Ishikawa (cell line): ENCODE data around the gene ATG14.

ENCODE experiments used
- CEBPB ChIP-seq: IDR thresholded peaks from 2 replicates; pipeline ENCODE4 v1.6.1; 2012
- CREB1 ChIP-seq: IDR thresholded peaks from 2 replicates; pipeline ENCODE4 v1.6.1; 2012; ENCODE audit warnings: low read depth
- EGR1 ChIP-seq: IDR thresholded peaks from 2 replicates; pipeline ENCODE4 v1.6.1; 2012
- EP300 ChIP-seq: IDR thresholded peaks from 2 replicates; pipeline ENCODE4 v1.6.1; 2012; ENCODE audit warnings: borderline replicate concordance
- FOXM1 ChIP-seq: IDR thresholded peaks from 2 replicates; pipeline ENCODE4 v1.6.1; 2012; ENCODE audit warnings: low read depth, borderline replicate concordance
- MAX ChIP-seq: IDR thresholded peaks from 2 replicates; pipeline ENCODE4 v1.6.1; 2012
- NFIC ChIP-seq: IDR thresholded peaks from 2 replicates; pipeline ENCODE4 v1.6.1; 2012
- RAD21 ChIP-seq: IDR thresholded peaks from 2 replicates; pipeline ENCODE4 v1.6.1; 2012; ENCODE audit warnings: low read depth
- REST ChIP-seq: IDR thresholded peaks from 2 replicates; pipeline ENCODE4 v1.6.1; 2012; ENCODE audit warnings: low read depth, mild to moderate bottlenecking
- TAF1 ChIP-seq: IDR thresholded peaks from 2 replicates; pipeline ENCODE4 v1.6.1; 2012; ENCODE audit warnings: low read depth, mild to moderate bottlenecking
- TCF12 ChIP-seq: IDR thresholded peaks from 2 replicates; pipeline ENCODE4 v1.6.1; 2012; ENCODE audit warnings: low read depth
- TEAD4 ChIP-seq: IDR thresholded peaks from 2 replicates; pipeline ENCODE4 v1.6.1; 2012
- USF1 ChIP-seq: IDR thresholded peaks from 2 replicates; pipeline ENCODE4 v1.6.1; 2012
- YY1 ChIP-seq: IDR thresholded peaks from 2 replicates; pipeline ENCODE4 v1.6.1; 2012; ENCODE audit warnings: low read depth
- ZBTB7A ChIP-seq: IDR thresholded peaks from 2 replicates; pipeline ENCODE4 v1.6.1; 2012; ENCODE audit warnings: low read depth

The ATG14 gene

DNA sequence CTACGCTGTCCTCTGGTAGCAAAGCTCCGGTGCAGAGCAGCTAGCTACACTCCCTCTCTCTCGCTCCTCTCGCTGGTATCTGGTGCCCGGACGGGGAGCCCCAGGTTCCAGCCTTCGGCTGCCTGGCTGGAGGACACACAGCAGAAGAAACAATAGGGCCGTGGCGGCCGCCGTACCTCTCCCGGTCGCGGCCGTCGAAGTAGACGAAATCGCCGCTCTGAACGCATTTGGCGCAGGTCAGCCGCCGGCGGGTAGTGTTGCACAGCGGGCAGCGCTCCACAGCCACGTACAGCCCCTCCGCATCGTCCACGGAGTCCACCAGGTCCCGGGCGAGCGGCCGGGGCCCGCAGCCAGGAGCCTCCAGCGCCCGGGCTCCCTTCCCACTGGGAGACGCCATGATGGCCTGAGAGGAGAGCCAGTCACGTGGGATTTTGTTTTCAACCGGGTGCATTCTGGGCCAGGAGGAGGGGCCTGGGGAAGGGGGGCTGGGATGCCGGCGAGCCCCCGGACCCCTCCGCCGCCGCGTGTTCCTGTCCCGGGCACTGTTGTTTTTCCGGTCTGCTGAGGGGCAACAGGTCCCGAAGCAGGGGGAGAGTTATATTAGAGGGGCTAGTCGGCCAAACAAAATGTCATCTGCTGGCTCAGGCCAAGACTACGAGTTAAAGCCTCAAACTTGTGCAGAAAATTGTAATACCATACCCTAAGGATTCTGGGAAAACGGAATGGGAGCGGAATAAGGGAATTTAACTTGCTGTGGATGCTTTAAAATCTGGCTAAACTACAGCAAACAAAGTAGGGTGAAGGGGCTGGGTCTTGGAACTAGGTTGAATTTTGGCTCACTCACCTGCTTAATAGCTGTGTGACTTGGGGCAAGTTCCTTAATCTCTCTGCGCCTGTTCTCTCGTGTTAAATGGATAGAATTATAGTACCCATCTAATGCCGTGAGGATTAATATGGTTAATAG, at the start of gene ATG14:
ATG14 (minus strand) TSS at position 405 of the 964 bp plus-strand sequence; CDS start at position 397, 8 bp downstream.
- TF ChIP-seq TAF1: peak; percentile 82; the same call in 1 of the 2 replicates
- no peak; the same call in 1 of the 2 replicates for TF ChIP-seq CEBPB
- no peak for TF ChIP-seq REST
- no peak for TF ChIP-seq EGR1
- TF ChIP-seq CREB1: no peak
- peak; percentile 21; the same call in 1 of the 2 replicates for TF ChIP-seq NFIC
- peak; percentile 97 for TF ChIP-seq USF1
- TF ChIP-seq EP300: peak; percentile 44; the same call in 1 of the 2 replicates
- no peak for TF ChIP-seq TEAD4
- TF ChIP-seq ZBTB7A: peak; percentile 99
- TF ChIP-seq RAD21: no peak
- TF ChIP-seq YY1: peak; percentile 99
- TF ChIP-seq FOXM1: no peak
- TF ChIP-seq MAX: peak; percentile 85
- peak; percentile 48; the same call in 1 of the 2 replicates for TF ChIP-seq TCF12

DNA sequence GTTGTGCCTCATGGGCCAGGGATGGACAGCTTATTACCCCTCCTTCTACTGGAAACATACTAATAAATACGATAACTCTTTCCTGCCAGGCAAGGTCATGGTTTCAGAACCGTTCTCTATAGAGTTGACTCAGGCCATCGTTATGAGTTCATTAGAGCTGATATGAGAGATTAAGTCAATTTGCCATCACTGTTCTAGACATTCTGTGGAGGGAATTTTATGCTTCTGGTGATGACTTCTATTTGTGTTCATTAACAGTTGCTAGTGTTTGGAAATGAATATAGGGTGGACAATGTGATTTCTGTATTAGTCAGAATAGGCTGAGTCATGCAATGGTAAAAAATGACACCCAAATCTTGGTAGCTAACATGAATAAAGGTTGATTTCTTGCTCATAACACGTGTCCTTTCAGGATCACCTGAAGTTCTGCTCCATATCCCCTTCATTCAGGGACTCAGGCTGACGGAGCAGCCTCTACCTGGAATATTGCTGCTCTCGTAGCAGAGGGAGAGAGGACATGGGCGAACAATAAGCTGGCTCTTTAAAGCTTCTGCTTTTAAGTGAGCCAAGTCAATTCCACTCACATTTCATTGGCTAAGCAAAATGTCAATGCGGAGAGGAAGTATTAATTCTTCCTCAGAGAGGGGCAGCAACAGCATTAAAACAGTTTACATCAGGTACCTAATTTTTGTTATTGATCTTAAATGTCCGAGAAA, 47.3 kb upstream of the ATG14 start:
- no peak for TF ChIP-seq ZBTB7A
- TF ChIP-seq YY1: no peak
- no peak for TF ChIP-seq REST
- no peak for TF ChIP-seq MAX
- TF ChIP-seq FOXM1: no peak
- no peak for TF ChIP-seq USF1
- no peak for TF ChIP-seq CREB1
- TF ChIP-seq TAF1: no peak
- TF ChIP-seq TCF12: no peak
- TF ChIP-seq CEBPB: no peak
- no peak for TF ChIP-seq NFIC
- TF ChIP-seq RAD21: no peak

DNA sequence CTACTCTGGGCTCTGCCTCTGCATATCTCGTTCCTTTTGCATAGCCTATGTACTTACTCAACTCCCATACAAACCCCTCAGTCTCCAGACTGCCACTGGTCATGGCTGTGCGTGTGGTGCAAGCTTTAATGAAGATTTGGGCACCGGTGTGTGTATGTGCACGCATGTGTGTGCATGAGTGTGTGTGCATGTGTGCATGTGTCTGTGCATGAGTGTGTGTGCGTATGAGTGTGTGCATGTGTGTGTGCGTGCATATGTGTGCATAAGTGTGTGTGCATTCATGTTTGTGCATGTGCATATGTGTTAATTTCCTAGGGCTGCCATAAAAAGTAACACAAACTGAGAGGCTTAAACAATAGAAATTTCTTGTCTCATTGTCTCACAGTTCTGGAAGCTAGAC, 45.9 kb upstream of the ATG14 start:
- TF ChIP-seq REST: no peak
- no peak for TF ChIP-seq CREB1
- TF ChIP-seq MAX: no peak
- TF ChIP-seq NFIC: no peak
- no peak for TF ChIP-seq YY1
- TF ChIP-seq ZBTB7A: no peak
- TF ChIP-seq EGR1: no peak
- no peak for TF ChIP-seq CEBPB
- no peak for TF ChIP-seq TCF12
- no peak for TF ChIP-seq USF1
- TF ChIP-seq RAD21: no peak
- TF ChIP-seq TAF1: no peak
- TF ChIP-seq TEAD4: no peak
- no peak for TF ChIP-seq FOXM1
- no peak for TF ChIP-seq EP300
